Activated T-cell treated with anti-CD3 and anti-CD28 coated beads for 1 hour (primary cell): Measurements from ENCODE around the gene CHST11.

Experiments used
- DNase-seq: peaks from one replicate; pipeline ENCODE4 v3.0.0-alpha.2; 2020; ENCODE audit warnings: low read depth

The CHST11 gene

GRCh38 chr12:104631867-104632266, 175.1 kb downstream of the CHST11 start:
- DNase-seq = no peak

GRCh38 chr12:104632724-104633201, 176.0 kb downstream of the CHST11 start:
- DNase-seq = no peak

GRCh38 chr12:104634044-104634443, 177.3 kb downstream of the CHST11 start:
- DNase-seq = no peak

GRCh38 chr12:104634852-104635251, 178.1 kb downstream of the CHST11 start:
- no peak for DNase-seq

GRCh38 chr12:104635607-104636343, 179.0 kb downstream of the CHST11 start:
- DNase-seq = no peak

- DNase-seq = no peak
These were observed 179.7 kb downstream of the CHST11 start for GRCh38 chr12:104636496-104636895.

GRCh38 chr12:104637604-104638003, 180.9 kb downstream of the CHST11 start:
- no peak for DNase-seq

GRCh38 chr12:104638218-104638850, 181.6 kb downstream of the CHST11 start:
- DNase-seq = no peak

- DNase-seq = no peak
These were observed 182.1 kb downstream of the CHST11 start for GRCh38 chr12:104638851-104639240.

- DNase-seq = no peak
These were observed 184.2 kb downstream of the CHST11 start for GRCh38 chr12:104640956-104641355.

- no peak for DNase-seq
These were observed 185.1 kb downstream of the CHST11 start for GRCh38 chr12:104641862-104642261.

- no peak for DNase-seq
These were observed 186.5 kb downstream of the CHST11 start for GRCh38 chr12:104643093-104643818.

GRCh38 chr12:104643819-104644669, 187.3 kb downstream of the CHST11 start:
- no peak for DNase-seq

- DNase-seq = no peak
These were observed 192.0 kb downstream of the CHST11 start for GRCh38 chr12:104648756-104649155.

- no peak for DNase-seq
These were observed 192.6 kb downstream of the CHST11 start for GRCh38 chr12:104649217-104649824.

GRCh38 chr12:104649921-104650320, 193.2 kb downstream of the CHST11 start:
- DNase-seq = no peak

- no peak for DNase-seq
These were observed 193.8 kb downstream of the CHST11 start for GRCh38 chr12:104650541-104650940.

GRCh38 chr12:104651811-104652210, 195.1 kb downstream of the CHST11 start:
- no peak for DNase-seq

- DNase-seq = no peak
These were observed 195.6 kb downstream of the CHST11 start for GRCh38 chr12:104652358-104652757.

GRCh38 chr12:104652910-104653309, 196.2 kb downstream of the CHST11 start:
- no peak for DNase-seq
